Temporal lobe (tissue), 2 donors: ENCODE measurements around the gene LIMS1. TPM values are rescaled to one million over a fixed set of nuclear protein-coding genes. Genes with fewer than 3 reads are reported as not detected.

ENCODE experiments used
- small RNA-seq: library from RNA; depleted of rRNA; stranded (forward); fragments of <200 nt; gene quantifications from one replicate; pipeline ENCODE3, GENCODE V24; 2014; ENCODE audit warnings: low replicate concordance
- total RNA-seq: library from RNA; depleted of rRNA; stranded (reverse); fragments of >200 nt; gene quantifications from one replicate; pipeline ENCODE4 v1.2.3, GENCODE V29; 2014

LIMS1 gene
- total RNA-seq, 1 donor from 2014 or later, result 9.1 TPM

Small RNA genes within 50 kb of the gene (small RNA-seq; reads per million reads assigned to genes)
- gene AC010095.1, result not detected

Other genes with a start within 250 kb of the LIMS1 start
- gene SULT1C2, start 245.6 kb upstream of the LIMS1 start, total RNA-seq, result 0.98 TPM
- gene SULT1C4, start 156.5 kb upstream of the LIMS1 start, total RNA-seq, result 16.7 TPM
- gene GCC2, start 85.3 kb upstream of the LIMS1 start, total RNA-seq, result 25.8 TPM
- gene RANBP2, start 185.0 kb downstream of the LIMS1 start, total RNA-seq, result 74.0 TPM